Measurements from ENCODE around the gene SVOPL.

Gene SVOPL

DNA sequence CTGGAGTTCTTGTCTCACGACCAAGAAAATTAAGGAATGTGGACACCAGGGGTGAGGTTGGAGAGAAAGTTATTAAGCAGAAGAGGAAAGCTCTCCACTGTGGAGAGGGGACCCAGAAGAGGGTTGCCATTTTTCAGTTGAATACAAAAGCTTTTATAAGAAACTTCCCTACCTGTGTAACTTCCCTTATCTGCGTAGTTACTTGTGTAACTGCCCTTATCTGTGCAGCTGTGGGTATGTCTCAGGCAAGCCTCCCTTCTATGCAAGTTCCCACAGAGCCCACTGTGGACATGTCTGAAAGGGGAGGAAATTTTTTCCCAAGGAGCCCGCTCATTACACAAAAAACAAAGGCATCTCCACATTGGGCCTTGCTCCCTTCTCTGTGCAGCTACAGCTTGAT is 94.9 kb downstream of the SVOPL start:
- no peak for DNase-seq (ENCODE audit: low spot score)

DNA sequence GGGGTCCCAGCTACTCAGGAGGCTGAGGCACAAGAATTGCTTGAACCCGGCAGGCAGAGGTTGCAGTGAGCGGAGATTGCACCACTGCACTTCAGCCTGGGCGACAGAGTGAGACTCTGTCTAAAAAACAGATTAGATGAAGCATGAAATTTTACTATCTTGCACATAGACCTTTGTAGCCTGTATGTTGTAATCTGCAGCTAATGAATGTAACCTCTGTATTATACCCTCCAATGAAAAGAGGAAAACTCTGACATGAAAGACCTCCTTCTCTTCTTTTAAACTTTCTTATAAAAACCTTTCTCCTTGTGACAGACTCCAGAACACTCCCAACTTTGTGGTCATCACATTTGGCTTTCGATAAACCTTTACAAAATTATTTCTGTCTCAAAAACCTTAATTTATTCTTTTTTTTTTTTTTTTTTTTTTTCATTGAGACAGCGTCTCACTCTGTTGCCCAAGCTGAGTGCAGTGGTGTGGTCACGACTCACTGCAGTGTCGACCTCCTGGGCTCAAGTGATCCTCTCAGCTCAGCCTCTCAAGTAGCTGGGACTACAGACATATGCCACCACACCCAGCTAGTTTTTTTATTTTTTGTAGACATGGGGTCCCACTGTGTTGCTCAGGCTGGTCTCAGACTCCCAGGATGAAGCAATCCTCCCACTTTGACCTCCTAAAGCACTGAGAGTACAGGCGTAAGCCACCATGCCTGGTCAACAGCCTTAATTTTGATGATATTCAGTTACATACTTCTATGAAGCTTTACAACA is 97.4 kb downstream of the SVOPL start:
- no peak for DNase-seq (ENCODE audit: low spot score)

DNA sequence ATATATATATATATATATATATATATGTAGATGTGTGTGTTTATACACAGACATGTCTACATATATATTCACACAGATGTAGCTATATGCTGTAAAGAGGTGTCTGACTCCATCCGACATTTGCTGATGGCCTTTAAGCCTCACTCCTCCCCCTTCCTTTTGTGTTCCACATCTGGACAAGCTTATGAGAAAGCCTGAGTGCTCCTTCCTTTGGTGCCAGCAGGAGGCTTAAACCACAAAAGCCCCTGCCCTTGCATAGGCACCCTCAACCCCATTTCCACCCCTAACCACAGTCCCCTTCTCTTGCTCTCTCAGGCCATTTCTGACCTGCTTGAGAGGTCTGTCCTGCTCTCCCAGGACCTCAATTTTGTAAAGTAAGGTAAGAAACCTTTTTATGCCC is 98.7 kb downstream of the SVOPL start:
- no peak for DNase-seq (ENCODE audit: low spot score)

DNA sequence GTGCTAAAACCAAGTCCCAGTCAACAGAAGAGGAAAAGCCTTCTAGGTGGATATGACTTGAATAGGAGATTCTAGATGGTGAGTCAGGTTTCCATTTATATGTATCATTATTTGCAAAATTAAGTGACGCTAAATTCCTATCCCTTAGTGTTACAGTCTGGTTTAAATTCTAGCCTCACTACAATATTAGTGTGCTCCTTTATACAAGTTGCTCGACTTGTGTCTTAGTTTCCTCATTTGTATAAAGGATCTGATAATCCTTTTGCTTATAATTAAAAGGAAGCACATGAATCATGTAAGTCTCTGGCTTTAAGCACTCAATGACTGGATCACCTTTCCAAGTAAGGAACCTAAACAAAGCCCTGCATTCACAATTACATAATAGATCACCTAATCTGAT is 105.7 kb downstream of the SVOPL start:
- DNase-seq (ENCODE audit: low spot score) = no peak

DNA sequence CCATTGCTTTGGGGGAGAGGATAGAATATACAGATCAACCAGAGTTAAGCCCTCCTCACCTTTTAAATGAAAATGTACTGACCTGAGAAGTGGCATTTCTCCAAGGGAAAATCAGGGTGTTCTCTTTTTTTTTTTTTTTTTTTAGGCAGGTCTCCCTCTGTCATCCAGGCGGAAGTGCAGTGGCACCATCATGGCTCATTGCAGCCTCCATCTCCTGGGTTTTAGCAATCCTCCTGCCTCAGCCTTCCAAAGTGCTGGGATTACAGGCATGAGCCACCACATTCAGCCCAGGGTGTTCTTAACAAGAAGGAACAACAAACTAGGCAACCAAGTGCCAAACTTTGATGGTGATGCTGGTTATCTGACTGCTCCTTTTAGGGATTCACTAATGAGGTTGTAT is 111.0 kb downstream of the SVOPL start:
- DNase-seq (ENCODE audit: low spot score) = no peak

DNA sequence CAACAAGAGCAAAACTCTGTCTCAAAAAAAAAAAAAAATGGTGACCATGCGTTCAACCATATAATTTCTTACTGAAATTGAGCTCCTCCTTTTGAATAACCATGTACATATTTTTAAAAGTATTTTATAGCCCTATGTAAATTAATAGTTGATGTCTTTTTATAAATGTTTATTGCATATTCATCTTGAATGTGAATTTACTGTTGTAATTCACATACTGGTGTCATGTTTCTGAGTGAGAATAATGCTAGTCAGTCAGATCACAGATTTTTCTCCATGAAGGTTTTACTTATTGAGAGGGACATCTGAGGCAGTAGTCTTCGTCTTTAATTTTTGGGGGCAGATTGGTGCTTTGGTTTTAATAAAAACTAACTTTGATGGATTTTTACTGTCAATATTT is 112.2 kb downstream of the SVOPL start:
- DNase-seq (ENCODE audit: low spot score) = no peak

DNA sequence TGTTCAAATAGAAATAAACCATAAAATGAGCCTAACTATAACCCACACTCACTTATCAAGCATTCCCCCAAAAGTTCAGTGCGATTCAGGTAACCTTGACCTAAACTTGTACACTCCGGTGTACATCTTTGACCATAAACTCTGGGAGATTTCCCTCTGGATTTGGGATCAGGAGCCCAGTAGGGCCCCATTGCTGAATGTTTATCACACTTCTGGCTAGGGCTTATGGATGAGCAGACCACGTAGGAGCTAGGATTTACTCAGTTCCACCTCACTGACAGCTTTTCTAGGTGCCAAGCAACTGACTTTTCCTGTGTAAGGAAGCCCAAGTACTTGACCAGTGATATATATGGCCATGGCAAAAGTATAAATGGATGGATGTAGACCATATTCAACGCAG is 113.7 kb downstream of the SVOPL start:
- DNase-seq (ENCODE audit: low spot score) = no peak

DNA sequence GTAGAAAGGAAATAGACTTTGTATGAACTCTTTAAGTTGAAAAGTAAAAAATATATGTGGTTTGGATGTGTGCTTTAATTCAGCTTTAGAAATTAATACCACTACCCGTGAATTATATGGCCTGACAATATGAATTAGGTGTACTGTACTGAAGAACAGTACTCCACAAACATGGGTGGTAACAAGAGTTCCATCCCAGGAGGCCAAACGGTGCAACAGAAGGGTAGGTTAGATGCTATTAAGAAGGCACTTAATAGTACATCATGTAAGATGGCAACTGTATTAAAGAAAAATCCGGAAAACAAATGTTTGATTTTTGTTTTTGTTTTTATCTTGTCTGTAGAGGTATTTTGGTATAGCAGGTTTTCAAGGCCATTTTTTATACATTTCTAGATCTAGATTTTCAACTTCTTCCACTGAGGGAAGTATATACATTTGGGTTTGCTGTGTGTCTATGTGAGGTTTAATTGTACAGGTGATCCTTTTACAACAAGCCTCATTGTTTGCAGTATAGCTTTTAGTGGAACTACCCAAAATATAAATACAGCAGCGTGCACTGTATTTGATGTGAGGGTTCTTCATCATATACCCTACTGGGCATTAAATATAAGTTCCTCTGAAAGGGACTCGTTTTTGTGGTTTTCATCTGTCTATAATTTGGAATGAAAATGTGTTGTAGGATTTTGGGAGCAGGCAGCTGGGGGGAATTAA is 115.7 kb downstream of the SVOPL start:
- DNase-seq (ENCODE audit: low spot score) = no peak

DNA sequence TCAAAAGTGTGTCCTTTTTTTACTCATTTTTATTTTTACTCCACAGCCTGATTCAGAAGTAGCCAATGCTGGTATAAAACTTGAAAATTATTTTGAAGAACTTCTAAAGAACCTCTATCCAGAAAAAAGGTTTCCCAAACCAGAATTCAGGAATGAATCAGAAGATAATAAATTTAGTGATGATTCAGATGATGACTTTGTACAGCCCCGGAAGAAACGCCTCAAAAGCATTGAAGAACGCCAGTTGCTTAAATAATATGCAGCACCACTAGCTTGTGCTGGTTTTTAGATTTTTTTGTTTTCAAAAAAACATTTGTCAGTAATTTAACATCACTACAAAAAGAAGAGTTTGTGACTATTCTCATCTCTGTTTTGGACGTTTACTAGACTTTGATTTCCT is 116.5 kb downstream of the SVOPL start:
- DNase-seq (ENCODE audit: low spot score) = no peak

DNA sequence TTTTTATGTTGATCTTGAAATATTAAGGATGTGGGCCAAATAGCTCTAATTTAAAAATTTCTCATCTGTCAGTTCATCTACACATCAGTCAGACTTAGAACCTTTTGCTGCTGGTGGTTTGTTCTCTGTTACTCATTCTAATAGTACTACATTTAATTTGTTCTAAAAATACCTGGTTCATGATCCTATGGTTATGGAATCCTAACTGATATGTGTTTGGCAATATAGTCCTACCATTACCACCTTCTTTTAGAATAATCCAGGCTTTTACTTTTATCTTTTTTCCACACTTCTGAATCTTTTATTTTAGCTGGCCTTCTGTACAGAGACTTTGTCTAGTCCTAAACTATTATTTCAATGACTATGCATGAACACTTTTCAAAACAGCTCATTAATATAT is 116.9 kb downstream of the SVOPL start:
- no peak for DNase-seq (ENCODE audit: low spot score)

DNA sequence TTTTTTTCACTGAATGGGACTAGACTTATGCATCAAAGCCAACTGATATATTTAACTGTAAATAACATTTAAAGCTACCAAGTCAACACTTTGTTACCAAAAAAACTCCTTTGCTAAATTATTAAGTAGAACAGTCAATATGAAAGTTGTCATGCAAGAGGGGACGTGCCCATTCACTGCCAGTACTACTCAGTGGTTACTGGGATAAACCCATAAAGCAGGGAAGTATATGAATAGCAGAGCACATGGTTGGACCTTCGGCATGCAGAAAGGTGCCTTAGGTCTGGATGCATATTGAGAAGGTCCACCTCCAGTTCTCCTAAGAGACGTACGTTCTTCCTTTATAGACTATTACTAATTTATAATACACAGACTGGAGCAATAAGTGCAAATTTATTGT is 120.1 kb downstream of the SVOPL start:
- no peak for DNase-seq (ENCODE audit: low spot score)

DNA sequence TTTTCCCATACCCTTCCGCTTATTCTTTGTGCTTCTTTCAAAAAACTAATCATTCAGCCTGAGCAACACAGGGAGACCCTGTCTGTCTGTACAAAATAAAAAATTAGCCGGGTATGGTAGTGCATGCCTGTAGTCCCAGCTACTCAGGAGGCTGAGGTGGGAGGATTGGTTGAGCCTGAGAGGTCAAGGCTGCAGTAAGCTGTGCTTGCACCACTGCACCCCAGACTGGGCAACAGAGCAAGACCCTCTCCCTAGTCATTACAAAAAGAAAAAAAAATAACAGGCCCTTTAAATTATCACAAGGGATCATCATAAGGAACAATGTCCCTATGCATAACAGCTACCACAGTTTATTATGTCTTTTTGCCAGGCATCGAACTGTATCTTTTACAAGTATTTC is 121.5 kb downstream of the SVOPL start:
- DNase-seq (ENCODE audit: low spot score) = no peak

DNA sequence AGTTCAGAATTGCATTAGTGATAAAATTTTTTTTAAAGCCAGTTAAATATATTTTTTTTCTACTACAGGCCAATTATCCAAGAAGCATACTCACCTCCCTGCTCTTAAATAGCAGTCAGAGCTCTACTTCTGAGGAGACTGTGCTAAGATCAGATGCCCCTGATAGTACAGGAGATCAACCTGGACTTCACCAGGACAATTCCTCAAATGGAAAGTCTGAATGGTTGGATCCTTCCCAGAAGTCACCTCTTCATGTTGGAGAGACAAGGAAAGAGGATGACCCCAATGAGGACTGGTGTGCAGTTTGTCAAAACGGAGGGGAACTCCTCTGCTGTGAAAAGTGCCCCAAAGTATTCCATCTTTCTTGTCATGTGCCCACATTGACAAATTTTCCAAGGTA is 122.0 kb downstream of the SVOPL start:
- DNase-seq (ENCODE audit: low spot score) = no peak

DNA sequence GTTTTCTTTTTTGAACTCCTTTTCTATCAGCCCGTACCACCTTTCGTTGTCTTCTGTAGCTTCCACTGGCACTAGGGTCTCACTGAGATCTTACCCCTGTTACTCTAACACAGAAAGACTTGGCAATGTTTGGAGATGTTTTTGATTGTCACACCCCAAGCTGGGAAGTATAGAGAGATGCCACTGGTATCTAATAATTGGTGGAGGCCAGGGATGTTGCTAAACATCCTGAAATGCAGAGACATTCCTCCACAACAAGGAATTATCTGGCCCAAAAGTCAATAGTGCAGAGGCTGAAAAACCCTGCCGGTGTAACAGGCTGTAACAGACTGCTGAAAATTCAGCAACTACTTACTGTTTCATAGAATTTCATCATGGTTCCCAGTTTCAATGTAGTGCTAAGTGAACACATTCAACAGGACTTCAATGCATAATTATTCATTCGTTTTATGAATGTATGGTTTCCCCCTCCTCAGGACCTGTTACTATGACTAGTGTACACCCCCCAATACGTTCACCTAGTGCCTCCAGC is 125.2 kb downstream of the SVOPL start:
- no peak for DNase-seq (ENCODE audit: low spot score)

DNA sequence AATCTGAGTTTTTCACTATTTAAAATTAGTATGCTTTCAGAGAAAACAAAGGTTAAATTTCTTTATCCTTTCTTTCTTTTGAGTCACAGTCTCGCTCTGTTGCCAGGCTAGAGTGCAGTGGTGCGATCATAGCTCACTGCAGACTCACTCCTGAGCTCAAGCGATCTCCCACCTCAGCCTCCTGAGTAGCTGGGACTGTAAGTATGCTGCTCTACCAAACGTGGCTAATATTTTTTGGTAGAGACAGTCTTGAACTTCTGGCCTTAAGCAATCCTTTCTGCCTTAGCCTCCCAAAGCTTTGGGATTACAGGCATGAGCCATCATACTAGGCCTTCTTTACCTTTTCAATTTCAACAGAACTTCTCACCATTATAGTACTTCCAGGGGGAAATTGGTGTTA is 127.4 kb downstream of the SVOPL start:
- no peak for DNase-seq (ENCODE audit: low spot score)

DNA sequence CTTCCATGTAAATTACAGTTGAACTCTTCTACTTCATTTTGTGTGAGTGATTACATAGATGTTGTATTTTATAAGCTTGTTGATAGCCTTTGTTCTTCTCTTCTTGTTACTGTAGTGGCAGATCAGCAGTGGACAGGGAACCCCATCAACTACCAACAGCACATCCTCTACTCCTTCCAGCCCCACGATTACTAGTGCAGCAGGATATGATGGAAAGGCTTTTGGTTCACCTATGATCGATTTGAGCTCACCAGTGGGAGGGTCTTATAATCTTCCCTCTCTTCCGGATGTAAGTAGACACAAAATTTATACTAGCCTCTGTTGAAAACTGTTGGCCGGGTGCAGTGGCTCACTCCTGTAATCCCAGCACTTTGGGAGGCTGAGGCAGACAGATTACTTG is 130.4 kb downstream of the SVOPL start:
- no peak for DNase-seq (ENCODE audit: low spot score)

DNA sequence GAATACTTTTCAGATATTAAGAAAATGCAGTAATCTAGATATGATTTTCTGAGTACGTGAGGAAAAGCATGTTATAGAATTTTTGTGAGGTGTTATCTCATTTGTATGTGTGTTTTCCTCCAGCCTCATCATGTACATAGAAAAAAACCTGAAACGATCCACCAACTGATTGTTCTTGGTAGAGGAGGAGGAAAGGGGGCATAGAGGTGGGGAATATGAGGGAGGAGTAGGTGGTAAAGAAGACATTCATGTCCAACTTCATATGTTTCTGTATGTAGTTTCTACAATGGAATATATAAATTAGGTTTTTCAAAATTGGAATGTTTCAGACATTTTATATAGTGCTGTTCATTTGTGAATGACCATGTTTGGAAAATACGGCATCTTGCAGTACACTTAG is 131.7 kb downstream of the SVOPL start:
- no peak for DNase-seq (ENCODE audit: low spot score)

DNA sequence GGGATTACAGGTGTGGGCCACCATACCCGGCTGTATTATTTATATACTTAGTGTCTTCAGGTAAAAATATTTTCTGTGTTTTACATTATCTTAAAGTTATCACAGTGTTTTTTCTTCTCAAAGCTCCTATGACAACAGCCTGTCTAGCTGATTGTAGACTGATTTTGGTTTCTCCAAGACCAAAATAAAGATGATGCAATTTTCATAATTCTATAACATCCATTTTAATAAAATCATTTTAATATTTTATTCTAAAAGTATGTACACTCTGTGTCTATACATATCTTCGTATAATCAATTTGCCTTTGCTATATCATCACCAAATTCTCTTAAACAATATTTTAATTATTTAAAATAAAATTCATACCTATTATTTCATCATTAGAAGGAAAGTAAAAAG is 132.5 kb downstream of the SVOPL start:
- no peak for DNase-seq (ENCODE audit: low spot score)

DNA sequence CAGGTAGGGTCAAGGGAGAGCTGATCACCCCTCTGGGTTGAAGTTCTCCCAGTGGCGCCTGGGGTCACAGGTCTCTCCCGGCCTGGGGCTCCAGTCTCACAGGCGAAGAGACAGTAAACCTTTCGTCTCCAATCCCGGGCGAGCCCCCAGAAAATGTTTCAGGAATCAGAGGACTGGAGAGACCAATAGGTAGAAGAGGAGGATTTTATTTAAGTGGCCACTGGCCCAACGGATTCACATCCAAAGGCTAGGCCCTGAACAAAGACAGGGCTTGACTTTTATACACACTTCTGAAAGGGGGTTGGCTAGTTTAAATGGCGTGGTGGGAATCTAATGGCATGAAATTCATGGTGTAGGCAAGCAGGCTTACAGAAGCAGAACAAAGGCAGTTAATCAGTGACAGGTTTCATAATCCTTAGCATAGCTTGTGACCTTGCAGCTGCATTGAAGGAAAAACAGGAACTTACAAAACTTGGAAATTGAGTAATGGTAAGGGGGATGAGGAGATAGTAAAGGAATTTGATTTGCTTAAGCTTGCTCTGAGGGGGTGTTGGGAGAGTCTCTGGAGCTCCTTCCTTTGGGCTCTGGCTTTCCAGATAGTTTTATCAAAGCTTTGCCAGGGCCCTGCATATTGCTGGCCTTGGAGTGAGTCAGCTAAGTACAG is 135.6 kb downstream of the SVOPL start:
- DNase-seq (ENCODE audit: low spot score) = no peak

DNA sequence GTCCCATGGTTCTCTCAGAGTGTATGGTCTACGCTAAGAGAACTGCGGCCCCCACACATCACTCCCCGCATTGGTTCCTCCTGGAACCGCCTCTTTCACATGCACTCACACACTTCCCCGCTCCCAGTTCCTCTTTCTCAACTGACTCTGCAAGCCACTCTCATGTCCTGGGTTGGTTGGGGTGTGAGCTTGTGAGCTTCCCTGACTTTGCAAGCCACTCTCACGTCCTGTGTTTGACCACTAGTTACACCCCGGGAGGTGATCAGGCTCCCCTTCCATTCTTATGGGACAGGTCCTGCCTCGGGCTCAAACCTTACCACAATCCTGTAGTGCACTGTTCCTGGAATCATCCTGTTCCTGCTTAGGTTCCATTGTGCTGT is 136.1 kb downstream of the SVOPL start:
- no peak for DNase-seq (ENCODE audit: low spot score)

DNA sequence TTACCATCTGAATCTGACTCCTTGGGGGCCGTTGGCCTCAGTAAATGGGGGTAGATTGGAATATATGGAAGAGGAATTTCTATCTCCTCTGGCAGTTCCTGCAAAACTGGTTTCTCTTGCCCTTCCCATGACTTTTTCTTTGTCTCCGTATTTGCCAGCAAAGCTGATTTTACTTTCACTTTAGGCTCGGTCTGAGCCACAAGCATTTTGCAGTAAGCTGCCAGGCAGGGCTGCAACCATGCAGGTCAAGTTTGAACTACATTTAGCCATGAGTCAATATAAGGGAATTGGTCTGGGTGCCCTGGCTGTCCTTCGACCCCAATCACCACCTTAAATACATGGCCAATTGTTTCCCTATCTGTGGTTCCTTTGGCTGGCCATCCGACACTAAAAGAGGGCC is 136.8 kb downstream of the SVOPL start:
- DNase-seq (ENCODE audit: low spot score) = no peak

DNA sequence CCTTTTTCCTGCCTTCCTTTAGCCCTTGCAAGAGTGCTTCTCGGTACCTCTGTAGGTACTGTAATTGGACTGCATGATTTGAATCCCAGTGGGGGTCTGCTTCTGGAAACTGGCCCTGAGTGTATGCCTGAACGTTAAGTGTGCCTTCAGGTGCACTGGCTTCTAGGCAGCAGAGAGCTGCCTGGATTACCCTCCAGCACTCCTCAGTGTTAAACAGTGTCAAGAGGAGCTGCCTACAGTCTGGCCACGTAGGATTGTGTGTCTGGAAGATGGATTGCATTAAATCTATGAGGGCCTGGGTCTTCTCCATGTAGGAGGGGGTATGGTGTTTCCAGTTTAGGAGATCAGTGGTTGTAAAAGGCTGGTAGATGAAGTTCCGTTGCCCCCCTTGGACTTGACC is 137.4 kb downstream of the SVOPL start:
- DNase-seq (ENCODE audit: low spot score) = no peak

DNA sequence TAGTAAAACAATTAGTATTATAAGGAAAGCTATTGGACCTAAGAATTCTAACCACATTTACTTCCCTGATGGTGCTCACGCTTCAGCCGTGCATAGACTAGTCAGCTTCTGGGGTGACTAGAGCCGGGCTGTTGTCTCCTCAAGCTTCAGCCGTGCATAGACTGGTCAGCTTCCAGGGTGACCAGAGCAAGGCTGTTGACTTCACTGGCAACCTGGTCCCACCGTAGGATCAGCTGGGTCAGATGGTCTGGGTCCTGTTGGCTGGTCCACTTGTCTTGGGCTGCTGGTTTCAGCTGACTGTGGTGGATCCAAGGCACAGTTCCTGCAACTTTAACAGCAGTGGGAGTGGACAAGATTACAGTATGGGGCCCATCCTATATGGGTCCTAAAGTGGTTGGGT is 141.7 kb downstream of the SVOPL start:
- no peak for DNase-seq (ENCODE audit: low spot score)
